Kidney capillary endothelial cell (primary cell): ENCODE data around the gene PKP4.

Experiments
- DNase-seq: peaks from one replicate; pipeline ENCODE4 v3.0.0-alpha.2; 2018; ENCODE audit warnings: low spot score

Gene PKP4

DNA sequence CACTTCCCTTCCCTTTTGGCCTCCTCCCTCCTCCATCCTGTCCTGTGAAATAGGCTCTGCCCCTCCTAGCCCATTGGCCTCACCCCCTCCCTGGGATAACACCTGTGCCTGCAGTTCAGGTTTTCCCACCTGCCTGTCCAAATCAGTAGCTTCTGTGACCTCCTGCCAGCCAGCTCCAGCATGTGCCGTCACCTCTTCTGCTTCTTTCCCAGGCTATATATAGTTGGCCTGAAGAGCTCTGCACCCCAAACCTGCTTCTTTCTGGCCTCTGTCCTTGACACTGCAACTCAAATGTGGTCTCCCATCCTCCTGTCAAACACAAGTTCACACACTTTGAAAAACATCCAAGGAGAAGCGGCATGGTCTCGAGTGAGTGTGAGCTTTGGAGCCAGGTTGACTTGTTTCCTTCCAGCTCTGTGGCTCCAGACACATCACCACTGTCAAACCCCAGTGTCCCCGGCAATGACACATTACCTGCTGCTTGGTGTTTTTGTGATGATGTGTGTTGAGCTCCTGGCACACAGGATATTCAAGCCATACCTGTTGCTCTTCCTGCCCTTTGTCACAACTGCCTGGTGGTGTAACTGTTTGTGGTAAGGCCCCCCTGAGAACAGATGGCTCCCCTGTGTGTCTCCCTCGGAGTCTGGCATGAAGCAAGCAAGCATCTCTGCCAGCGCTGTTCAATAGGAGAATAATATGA, 194.8 kb downstream of the PKP4 start:
- DNase-seq: no peak

- DNase-seq: no peak
Measured at GRCh38 chr2:158655628-158656027, 198.9 kb downstream of the PKP4 start.

- DNase-seq: no peak
Measured at GRCh38 chr2:158656492-158657229, 199.9 kb downstream of the PKP4 start.

DNA sequence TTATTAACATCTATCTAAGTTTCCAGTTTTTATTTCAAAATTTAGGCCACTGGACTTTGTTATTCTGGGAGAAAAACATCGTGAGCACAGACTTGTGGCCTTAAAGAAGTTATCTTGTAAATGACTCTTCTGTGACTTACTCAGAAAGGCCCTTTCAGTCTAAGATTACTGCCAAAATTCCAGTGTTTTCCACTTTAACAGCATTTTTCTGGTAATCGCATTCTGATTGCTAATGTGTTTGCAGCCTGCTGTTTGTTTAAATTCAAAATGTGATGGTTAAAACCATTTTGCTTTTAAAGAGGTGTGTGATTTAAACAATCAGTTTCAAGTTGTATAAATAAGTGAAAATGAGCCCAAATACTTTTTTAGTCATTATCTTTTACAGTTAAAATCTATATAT, 201.6 kb downstream of the PKP4 start:
- no peak for DNase-seq

DNA sequence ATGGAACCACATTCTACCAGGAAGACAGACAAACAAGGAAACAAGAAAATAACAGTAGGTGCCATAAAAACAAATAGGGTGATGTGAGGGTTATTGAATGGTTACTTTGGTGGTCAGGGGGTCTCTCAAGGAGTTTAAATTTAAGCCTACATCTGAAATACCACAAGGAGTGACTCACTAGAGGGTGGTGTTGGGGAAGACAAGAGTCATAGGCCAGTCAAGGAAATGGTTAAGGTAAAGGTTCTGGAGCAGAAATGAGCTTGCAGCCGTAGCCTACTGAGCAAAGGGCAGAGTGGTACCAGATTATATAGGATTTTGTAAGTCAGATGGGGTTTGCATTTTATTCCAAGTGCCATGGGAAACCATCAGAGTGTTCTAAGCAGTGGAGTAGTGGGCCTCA, 202.7 kb downstream of the PKP4 start:
- DNase-seq: no peak

- no peak for DNase-seq
Measured at GRCh38 chr2:158661231-158661630, 204.5 kb downstream of the PKP4 start.

DNA sequence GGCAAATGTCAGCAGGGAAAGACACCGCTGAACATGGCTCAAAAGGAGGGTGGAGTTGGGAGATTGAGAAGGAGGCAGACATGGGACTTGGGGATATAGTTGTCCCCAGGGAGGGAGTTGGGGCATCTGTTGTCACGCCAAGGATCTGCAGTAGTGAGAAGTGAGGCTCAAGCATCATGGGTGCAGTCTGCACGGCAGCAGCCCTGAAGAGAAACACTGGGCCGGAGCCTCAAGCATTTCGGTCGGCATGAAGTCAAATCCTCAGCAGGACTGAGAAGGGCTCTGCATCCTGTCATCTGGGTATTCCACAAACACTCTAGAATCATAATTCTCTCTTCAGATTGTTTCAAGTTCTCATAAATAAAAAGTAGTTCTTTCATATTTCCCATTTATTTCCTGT, 205.7 kb downstream of the PKP4 start:
- no peak for DNase-seq

DNA sequence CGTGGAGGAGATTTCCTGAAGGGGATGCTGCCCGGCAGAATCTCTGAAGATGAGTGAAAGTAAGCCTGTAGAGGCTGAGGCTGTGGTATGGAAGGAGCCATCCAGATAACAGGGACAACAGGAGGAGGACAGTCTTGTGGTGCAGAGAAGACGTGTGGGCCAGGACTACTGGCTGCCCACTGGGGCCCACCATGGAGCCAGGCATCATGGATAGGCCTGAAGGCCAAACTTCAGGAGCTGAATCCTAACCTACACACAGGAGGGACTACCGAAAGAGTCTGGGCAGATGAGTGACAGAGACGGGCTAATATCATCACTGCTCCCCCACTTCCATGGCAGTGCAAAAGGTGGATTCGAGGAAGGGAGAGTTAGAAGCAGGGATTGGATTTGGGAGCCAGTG, 207.0 kb downstream of the PKP4 start:
- DNase-seq: no peak

DNA sequence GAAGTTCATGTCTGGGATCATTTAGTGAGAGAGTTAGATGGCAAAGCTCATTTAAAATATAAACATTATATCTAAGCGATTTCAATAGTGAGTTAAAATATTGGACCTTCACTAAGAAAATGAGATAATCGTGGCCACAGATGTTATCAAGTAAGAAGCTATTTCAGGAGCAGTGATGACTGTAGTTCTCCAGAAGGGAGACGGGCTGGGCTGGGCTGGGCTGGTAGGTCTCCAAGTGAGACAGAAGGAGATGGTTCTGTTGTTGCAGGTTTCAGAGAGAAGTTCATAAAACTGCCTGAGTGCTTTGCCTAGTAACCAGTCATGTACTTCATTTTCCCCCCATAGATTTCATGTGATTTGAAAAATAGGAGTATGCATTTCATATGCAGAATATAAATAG, 208.2 kb downstream of the PKP4 start:
- DNase-seq: no peak

DNA sequence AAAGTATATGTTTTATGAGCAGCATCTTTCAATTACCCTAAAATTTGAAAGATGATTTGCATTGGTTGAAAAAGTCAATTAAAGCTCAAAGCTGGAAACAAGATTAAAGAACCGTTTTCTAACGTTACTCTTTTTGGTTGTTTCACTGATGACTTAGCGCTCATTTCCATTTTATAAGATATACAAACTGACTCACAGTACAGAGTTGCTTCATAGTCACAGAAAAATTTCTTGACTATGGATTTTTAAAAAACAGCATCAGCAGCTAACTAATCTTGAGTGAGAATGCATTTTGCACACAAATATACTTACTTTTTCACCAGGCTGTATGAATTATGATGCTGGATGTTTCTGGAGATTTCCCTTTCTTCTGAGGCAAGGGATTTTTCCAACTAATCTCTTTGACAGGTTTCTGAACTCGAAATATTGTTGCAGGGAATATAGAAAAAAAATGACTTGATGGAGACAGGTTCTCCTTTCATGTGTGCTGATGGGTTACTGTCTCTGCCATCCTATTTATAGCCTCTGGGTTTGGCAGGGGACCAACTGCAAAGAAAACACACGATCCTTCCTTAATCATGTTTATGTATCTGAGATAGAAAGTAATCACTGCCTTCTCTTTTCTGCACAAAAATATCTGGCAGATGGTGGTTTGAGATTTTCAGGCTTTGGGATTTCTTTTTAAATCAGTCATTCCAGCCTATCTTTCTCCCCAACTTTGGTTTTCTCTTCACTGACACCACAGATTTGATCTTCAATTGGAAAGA, 209.0 kb downstream of the PKP4 start:
- no peak for DNase-seq

DNA sequence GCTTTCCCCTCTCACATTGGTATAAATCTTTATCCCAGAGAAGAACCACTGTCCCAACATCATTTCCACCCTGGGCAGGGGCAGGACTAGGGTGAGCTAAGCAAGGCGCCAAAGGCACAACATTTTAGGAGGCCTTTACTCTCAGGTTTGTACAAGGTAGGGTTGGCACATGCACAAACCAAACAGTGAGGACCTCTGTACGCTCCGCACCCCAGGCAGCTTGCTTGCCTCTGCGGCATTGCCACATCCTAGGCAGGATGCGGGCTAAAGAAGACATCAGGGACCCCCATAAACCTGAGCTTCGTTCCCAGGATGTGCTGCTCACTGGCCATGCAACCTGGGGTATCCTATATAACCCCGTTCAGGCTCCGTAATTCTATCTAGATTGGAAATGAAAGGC, 210.2 kb downstream of the PKP4 start:
- DNase-seq: no peak

GRCh38 chr2:158667586-158667985, 210.8 kb downstream of the PKP4 start:
- peak; percentile 74 for DNase-seq

DNA sequence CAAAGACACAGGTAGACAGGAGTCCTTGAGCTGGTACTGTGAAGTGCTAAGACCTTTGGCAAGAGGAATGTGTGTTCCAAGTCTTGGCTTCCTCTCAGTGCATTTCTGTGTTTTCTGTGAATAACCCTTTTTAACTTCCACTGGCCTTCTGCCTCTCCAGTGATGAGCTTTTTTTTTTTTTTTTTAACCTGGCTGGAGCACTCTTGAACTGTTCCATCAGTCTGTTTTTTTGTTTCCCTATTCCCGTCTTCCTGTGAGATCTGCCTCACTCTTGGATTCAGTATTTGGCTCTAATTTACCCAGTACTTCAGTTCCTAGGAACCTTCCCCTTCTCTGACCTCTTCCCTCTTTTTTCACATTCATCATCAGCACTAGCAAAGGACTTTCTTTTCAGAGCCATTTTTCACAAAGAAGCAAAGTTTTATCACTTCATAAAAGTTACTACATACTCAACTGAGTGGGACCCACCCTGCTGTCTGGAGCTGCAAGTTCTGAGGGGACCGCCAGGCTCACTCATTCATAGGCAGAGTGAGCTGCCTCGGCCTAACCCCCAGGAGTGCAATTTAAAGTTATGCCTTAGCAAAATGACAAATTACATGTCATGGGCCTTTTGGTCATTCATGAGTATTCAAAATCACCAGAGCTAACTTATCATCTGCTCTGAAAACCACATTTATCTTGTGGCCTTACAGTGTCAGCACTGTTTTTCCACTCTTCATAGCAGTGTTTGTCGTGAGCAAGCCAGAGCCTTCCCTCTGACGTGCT, 211.4 kb downstream of the PKP4 start:
- no peak for DNase-seq

- DNase-seq: no peak
Measured at GRCh38 chr2:158670292-158670691, 213.5 kb downstream of the PKP4 start.

GRCh38 chr2:158671360-158672245, 214.9 kb downstream of the PKP4 start:
- no peak for DNase-seq

DNA sequence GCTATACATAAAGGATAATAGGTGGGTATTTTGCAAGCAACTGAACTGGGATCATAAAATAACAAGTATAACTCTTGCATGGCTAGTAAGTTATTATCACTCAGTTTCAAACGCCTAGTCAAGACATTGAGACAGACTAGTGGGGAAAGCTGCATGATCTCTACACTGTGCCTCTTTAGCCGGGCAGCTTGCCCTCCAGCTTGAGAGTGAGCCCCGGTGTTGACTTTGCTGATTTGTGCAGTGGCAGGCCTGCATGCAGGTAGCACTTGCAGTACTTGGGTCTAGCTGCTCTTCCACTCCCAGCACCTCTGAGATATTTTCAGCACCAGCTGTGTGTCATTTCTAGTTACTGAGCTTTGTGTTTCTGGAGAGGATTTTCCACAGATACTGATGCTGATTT, 219.5 kb downstream of the PKP4 start:
- DNase-seq: no peak

GRCh38 chr2:158676696-158677095, 219.9 kb downstream of the PKP4 start:
- DNase-seq: no peak

DNA sequence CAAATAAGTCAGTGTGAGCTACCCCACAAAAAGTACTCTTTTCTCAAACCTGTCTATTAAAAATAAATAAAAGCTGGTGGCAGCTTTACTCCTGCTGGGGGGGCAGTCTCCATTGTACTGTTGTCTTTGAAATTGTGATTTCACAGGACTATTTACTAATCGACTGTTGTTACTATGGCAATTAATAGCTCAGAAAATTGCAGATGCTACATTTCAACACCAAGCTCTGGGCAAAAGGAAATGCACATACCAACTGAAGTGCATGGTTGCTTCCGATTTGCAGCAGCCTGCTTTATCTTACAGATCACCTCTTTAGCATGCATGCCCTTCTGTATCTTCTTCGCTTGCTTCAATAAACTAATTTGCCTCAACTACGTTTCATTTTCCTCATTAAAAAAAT, 220.8 kb downstream of the PKP4 start:
- no peak for DNase-seq

GRCh38 chr2:158681816-158682215, 225.1 kb downstream of the PKP4 start:
- no peak for DNase-seq

DNA sequence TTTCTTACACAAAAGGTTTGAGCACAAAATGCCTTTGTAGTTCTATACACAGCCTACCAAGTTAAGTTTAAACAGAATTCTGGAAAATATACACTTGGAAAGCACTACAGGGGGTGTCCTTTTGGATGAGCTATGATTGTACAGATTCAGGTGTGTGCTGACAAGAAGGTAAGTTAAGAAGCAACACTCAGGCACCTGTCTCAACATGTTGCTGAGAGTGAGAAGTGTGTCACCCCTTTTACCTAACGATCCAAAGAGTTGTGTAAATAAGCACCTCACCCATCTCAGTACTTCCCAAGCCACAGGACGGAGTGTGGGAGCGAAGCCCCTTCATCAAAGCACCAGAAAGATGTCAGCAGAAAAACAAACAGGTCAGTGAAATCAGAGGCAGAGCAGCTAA, 228.9 kb downstream of the PKP4 start:
- DNase-seq: no peak

GRCh38 chr2:158686210-158686691, 229.5 kb downstream of the PKP4 start:
- DNase-seq: no peak
